CD4-positive, alpha-beta T cell (primary cell): ENCODE data around the gene XPR1. TPM values are rescaled to one million over a fixed set of nuclear protein-coding genes. Genes with fewer than 3 reads are reported as not detected.
A peak's percentile ranks its signal among the peaks of the same experiment; 100 is the strongest.

Source experiments
- ATAC-seq: fragments of 200-7000 bp; cut with Tn5 transposase; one replicate; pipeline ENCODE4 v1.10.0; 2022; ENCODE audit warnings: mild to moderate bottlenecking; ENCODE audit not compliant: poor library complexity
- CTCF ChIA-PET: fragments of 350-600 bp; sonication (Branson Sonifier 250); formaldehyde crosslinking; loops from one replicate; lab custom pipeline; 2021; ENCODE audit warnings: antibody characterized with exemption, inconsistent platforms; lab: Charles Lee
- POLR2A ChIA-PET: fragments of 350-600 bp; sonication (Branson Sonifier 250); formaldehyde crosslinking; loops from one replicate; lab custom pipeline; 2021; ENCODE audit warnings: antibody characterized with exemption, inconsistent platforms; lab: Charles Lee
- DNase-seq, 14 experiments: peaks; one replicate each; pipeline ENCODE4 v3.0.0-alpha.2; 2013 to 2020; ENCODE audit warnings: mixed read lengths in 2 of 14
- H3K27ac ChIP-seq, 2 donors: one replicate each; pipeline versions ENCODE4 v1.5.1 to v1.7.0; 2013; ENCODE audit warnings: low read length in 2 of 2, low read depth in 1 of 2, mild to moderate bottlenecking in 1 of 2
- H3K27me3 ChIP-seq, 2 experiments: 1 replicate in 1 of 2; 2 replicates in 1 of 2; pipeline versions ENCODE4 v1.6.1 to v1.7.0; 2013; ENCODE audit warnings: low read length in 2 of 2, control low read depth in 1 of 2, mild to moderate bottlenecking in 1 of 2, moderate library complexity in 1 of 2; ENCODE audit not compliant: insufficient read depth in 2 of 2, control insufficient read depth in 1 of 2
- H3K36me3 ChIP-seq: one replicate; pipeline ENCODE4 v1.6.1; 2013; ENCODE audit warnings: low read length, control low read depth; ENCODE audit not compliant: insufficient read depth
- H3K4me1 ChIP-seq: one replicate; pipeline ENCODE4 v1.6.1; 2013; ENCODE audit warnings: low read length, control low read depth; ENCODE audit not compliant: insufficient read depth
- H3K4me3 ChIP-seq: one replicate; pipeline ENCODE4 v1.5.1; 2013; ENCODE audit warnings: mild to moderate bottlenecking, low read length, moderate library complexity
- H3K9me3 ChIP-seq, 2 experiments: 1 replicate in 1 of 2; 2 replicates in 1 of 2; pipeline versions ENCODE4 v1.6.1 to v1.7.0; 2013; ENCODE audit warnings: low read length in 2 of 2, mild to moderate bottlenecking in 2 of 2, control low read depth in 1 of 2, moderate library complexity in 1 of 2; ENCODE audit not compliant: control insufficient read depth in 1 of 2, insufficient read depth in 1 of 2
- H3K27ac Mint-ChIP-seq: one replicate; pipeline ENCODE4 v1.8.0; 2020; ENCODE audit warnings: mixed read lengths
- H3K27me3 Mint-ChIP-seq: one replicate; pipeline ENCODE4 v1.8.0; 2021; ENCODE audit warnings: mixed read lengths
- H3K36me3 Mint-ChIP-seq: one replicate; pipeline ENCODE4 v1.8.0; 2021; ENCODE audit warnings: low read depth, mixed read lengths
- H3K4me1 Mint-ChIP-seq: one replicate; pipeline ENCODE4 v1.8.0; 2021; ENCODE audit warnings: low read depth, mixed read lengths
- H3K4me3 Mint-ChIP-seq: one replicate; pipeline ENCODE4 v1.8.0; 2020; ENCODE audit warnings: mild to moderate bottlenecking, mixed read lengths
- H3K9me3 Mint-ChIP-seq: one replicate; pipeline ENCODE4 v1.8.0; 2020; ENCODE audit warnings: mixed read lengths
- intact Hi-C, 2 experiments: fragments of 100-400 bp; cut with DNase I in 1 of 2; cut with micrococcal nuclease in 1 of 2; formaldehyde crosslinking; loops; one replicate each; pipeline versions ENCODE4 v1.15.1 to v1.9.0; 2023 to 2025; cut with DNase I, micrococcal nuclease
- total RNA-seq, 174 experiments: library from RNA in 2 of 174; stranded (reverse) in 2 of 174; gene quantifications; one replicate each; pipeline ENCODE4 v1.2.3 and lab custom pipeline; 2021 to 2026
- TF ChIP-seq, protein P1 (sequence below): fragments of 200-600 bp; IDR thresholded peaks from one replicate; pipeline ENCODE4 v1.8.0; 2022; ENCODE audit warnings: antibody characterized with exemption, mild to moderate bottlenecking

Gene XPR1
- total RNA-seq, 2 experiments from 2014 or later: 13.7 TPM

DNA sequence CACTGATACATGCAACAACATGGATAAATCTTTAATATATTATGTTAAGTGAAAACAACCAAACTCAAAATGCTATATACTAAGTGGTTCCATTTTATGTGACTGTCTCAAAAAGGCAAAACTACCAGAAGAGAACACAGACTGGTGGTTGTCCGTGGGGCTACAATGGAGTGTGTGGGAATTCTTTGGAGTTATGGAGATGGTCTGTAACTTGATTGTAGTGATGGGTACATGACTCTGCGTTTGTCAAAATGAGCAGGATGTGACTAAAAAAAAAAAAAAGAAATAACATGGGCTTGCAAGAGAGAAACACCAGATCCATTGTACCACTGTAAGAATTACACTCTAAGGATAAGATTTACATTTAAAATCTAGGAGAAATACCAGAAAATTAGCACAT lies 228.7 kb downstream of the XPR1 start:
- H3K36me3 ChIP-seq: peaks cover 15% of the 10 kb centered on the region
- H3K27ac ChIP-seq: no peak overlapping the region
- H3K9me3 ChIP-seq: no peaks in the 10 kb centered on the region
- ATAC-seq: no peak
- H3K27me3 ChIP-seq: no peaks in the 10 kb centered on the region
- intact Hi-C loops: loop anchor here in 1 of 2 experiments (5.0 kb wide), 3 partner anchors 228 to 343 kb away; partner anchors contain the start of gene XPR1
- TF ChIP-seq, protein P1, sequence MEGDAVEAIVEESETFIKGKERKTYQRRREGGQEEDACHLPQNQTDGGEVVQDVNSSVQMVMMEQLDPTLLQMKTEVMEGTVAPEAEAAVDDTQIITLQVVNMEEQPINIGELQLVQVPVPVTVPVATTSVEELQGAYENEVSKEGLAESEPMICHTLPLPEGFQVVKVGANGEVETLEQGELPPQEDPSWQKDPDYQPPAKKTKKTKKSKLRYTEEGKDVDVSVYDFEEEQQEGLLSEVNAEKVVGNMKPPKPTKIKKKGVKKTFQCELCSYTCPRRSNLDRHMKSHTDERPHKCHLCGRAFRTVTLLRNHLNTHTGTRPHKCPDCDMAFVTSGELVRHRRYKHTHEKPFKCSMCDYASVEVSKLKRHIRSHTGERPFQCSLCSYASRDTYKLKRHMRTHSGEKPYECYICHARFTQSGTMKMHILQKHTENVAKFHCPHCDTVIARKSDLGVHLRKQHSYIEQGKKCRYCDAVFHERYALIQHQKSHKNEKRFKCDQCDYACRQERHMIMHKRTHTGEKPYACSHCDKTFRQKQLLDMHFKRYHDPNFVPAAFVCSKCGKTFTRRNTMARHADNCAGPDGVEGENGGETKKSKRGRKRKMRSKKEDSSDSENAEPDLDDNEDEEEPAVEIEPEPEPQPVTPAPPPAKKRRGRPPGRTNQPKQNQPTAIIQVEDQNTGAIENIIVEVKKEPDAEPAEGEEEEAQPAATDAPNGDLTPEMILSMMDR: no peak
- ChIA-PET CTCF (interaction anchor here (1.4 to 4.9 kb wide), 2 partner anchors 322 to 345 kb away, joined by 3 to 41 read pairs; no protein-coding TSS in a partner anchor), POLR2A (interaction anchor here (0.9 to 1.0 kb wide), 2 partner anchors 345 to 352 kb away, joined by 3 to 5 read pairs; no protein-coding TSS in a partner anchor)
- DNase-seq: no peak
- Mint-ChIP-seq H3K9me3 (no peaks in the 10 kb centered on the region), H3K27me3 (no peaks in the 10 kb centered on the region), H3K4me1 (no peaks in the 10 kb centered on the region), H3K27ac (peak overlapping the region; percentile 37), H3K4me3 (no peak overlapping the region), H3K36me3 (peaks cover 16% of the 10 kb centered on the region)
- no peaks in the 10 kb centered on the region for H3K4me1 ChIP-seq
- H3K4me3 ChIP-seq: no peak overlapping the region

DNA sequence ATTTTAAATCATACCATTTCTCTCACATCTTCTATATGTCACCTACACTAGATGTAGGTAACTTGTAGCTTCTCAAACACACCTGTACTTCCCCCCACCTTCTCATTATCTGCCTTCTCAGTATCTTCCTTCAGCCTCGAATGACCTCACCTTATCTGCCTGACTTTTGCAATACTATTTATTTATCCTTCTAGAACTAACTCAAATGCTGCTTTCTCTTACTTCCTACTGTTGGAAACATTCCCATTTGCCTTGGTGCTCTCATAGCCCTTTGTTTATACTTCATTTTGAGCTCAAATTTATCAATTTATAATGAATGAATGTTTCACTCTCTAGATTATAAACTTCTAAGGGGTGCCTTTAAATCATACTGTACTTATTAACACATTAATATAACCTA lies 230.5 kb downstream of the XPR1 start:
- POLR2A ChIA-PET: interaction anchor here (0.7 to 1.6 kb wide), 5 partner anchors 14 to 360 kb away, joined by 3 to 5 read pairs (median 4); partner anchors contain the start of genes ACBD6 and XPR1

DNA sequence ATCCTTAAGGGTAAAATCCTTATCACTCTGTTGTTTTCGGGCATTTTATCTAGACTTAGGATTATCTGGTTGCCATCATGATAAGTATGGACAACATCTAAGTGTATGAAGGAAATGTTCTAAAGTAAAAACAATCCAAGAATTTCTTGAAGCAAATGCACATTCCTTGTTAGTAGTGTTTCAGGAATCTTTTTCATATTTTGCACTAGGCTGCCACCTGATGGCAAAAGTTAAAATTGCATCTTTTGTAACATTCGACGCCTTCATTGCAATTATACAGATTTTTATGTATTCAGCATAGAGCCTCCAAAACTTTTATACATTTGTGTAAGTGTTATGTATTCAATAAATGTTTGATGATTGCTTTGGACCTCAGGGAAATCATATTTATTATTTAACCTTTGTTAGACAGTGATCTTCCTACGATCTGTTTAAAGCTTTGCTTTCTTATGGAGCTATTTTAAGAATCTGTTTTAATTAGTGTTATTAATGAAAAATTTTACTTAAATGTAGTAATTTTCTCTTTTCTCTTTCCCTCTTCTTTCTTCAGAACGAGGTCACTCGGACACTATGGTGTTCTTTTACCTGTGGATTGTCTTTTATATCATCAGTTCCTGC lies 231.4 kb downstream of the XPR1 start:
- TF ChIP-seq, protein P1: peak; percentile 88
- Histone ChIP-seq H3K4me1 (no peaks in the 10 kb centered on the region), H3K27ac (no peak overlapping the region), H3K27me3 (no peaks in the 10 kb centered on the region), H3K36me3 (peaks cover 17% of the 10 kb centered on the region), H3K4me3 (no peak overlapping the region), H3K9me3 (no peaks in the 10 kb centered on the region)
- no peaks in the 10 kb centered on the region for H3K9me3 Mint-ChIP-seq
- no peak overlapping the region for H3K4me3 Mint-ChIP-seq
- ChIA-PET CTCF (interaction anchor here (1.1 to 4.9 kb wide), 5 partner anchors 17 to 350 kb away, joined by 4 to 41 read pairs (median 9); partner anchors contain the start of gene XPR1), POLR2A (interaction anchor here (0.8 to 1.6 kb wide), 3 partner anchors 232 to 360 kb away, joined by 4 to 5 read pairs (median 5); partner anchors contain the start of genes ACBD6 and XPR1)
- no peaks in the 10 kb centered on the region for H3K27me3 Mint-ChIP-seq
- peaks cover 20% of the 10 kb centered on the region for H3K36me3 Mint-ChIP-seq
- peak in 6 of 14 experiments; percentile 2 to 67 (median 49) for DNase-seq
- intact Hi-C loops: loop anchor here in 1 of 2 experiments (5.0 kb wide), 3 partner anchors 231 to 346 kb away; partner anchors contain the start of gene XPR1
- ATAC-seq: no peak
- no peak overlapping the region for H3K27ac Mint-ChIP-seq
- H3K4me1 Mint-ChIP-seq: no peaks in the 10 kb centered on the region

More for the DNA sequence above, 230.5 kb downstream of the XPR1 start:
- Histone ChIP-seq H3K27ac (no peak overlapping the region), H3K9me3 (no peaks in the 10 kb centered on the region), H3K4me1 (no peaks in the 10 kb centered on the region), H3K4me3 (no peak overlapping the region), H3K27me3 (no peaks in the 10 kb centered on the region), H3K36me3 (peaks cover 17% of the 10 kb centered on the region)
- Mint-ChIP-seq H3K9me3 (no peaks in the 10 kb centered on the region), H3K4me1 (no peaks in the 10 kb centered on the region), H3K27me3 (no peaks in the 10 kb centered on the region), H3K36me3 (peaks cover 20% of the 10 kb centered on the region), H3K27ac (no peak overlapping the region), H3K4me3 (no peak overlapping the region)
- CTCF ChIA-PET: interaction anchor here (1.1 to 4.9 kb wide), 5 partner anchors 16 to 349 kb away, joined by 4 to 41 read pairs (median 9); partner anchors contain the start of gene XPR1
- no peak for DNase-seq
- TF ChIP-seq, protein P1: no peak
- intact Hi-C loops: loop anchor here in 1 of 2 experiments (5.0 kb wide), 3 partner anchors 230 to 345 kb away; partner anchors contain the start of gene XPR1
- ATAC-seq: no peak
